CD4-positive, alpha-beta T cell treated with Interleukin-6 for 4 hours (primary cell): ENCODE measurements around the gene LDAF1.
"Not testable (repeated sequence)": the region's sequence is repeated elsewhere in the genome, so short reads cannot be mapped to it uniquely, and the experiment has no call there.

ENCODE experiments used
- DNase-seq: peaks from one replicate; pipeline ENCODE4 v3.0.0-alpha.2; 2020; ENCODE audit warnings: mixed read lengths

Gene LDAF1

DNA sequence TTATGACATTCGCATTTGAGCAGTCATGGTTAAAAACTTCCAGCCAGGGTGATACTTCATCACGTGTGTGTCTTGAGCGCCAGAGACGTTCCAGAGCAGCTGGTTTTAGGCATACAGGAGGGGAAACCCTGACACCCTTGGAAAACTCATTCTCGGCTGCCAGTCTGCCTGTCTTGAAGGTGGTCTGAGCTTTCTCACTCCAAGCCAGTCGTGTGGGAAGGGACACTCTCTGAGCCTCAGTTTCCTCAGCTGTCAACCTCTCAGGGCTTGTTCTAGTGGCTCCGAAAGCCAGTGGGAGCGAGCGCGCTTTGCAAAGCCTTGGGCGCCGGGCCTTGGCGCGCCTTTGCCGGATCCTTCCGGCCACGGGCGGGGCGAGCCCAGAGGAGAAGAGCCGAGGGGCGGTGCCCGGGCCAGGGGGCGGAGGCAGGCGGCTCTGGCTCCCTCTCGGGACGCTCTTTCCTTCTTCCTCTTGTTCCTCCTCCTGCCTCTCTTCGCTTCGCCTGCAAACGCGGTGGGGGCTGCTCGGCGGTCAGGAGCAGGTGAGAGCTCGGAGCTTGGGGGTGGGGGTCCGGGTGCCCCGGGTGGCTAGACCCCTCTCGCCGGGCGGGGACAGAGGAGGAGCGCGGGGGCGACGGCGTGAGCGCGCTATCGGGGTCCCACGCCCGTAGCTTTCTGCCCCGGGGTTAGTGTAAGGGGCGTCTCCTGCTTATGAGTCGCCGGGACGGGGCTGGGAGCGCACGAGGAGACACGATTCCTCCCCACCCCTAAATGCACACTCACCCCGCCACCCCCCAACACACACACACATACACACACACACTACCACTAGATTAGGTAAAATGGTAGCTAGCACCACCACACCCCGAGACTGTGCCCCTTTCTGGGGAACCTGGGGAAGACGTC lies at the start of gene LDAF1:
Gene LDAF1 (plus strand): TSS at position 467 of the 903 bp plus-strand sequence. CDS start 2,509 bp downstream, outside the sequence.
- DNase-seq, result peak; percentile 86

DNA sequence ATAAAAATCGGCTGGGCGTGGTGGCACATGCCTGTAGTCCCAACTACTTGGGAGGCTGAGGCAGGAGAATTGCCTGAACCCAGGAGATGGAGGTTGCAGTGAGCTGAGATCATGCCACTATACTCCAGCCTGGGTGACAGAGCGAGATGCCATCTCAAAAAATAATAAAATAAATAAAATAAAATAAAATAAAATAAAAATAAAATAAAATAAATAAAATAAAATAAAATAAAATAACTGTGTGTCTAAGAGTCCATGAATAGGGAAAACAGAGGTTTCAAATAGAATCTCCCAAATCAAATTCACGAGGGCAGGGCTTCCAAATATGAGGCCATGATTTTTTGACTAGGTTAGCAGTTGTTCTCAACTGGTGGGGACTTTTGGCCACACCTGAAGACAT lies 42.9 kb upstream of the LDAF1 start:
- DNase-seq, result not testable (repeated sequence)

DNA sequence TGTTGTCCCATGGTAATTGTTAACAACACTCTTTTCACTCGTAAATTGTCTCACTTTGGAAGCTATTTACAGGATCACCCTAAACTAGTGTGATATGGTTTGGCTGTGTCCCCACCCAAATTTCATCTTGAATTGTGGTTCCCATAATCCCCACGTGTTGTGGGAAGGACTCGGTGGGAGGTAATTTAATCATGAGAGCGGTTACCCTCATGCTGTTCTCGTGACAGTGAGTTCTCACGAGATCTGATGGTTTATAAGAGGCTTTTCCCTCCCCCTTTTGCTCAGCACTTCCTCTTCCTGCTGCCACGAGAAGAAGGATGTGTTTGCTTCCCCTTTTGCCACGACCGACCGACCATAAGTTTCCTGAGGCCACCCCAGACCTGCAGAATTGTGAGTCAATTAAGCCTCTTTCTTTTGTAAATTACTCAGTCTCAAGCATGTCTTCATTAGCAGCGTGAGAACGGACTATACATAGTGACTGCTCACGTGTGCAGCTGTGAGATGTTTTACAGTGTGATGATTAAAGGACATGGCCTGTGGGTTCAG lies 42.3 kb upstream of the LDAF1 start:
- DNase-seq, result peak; percentile 4

- DNase-seq, result no peak
Measured at GRCh38 chr16:21117567-21117966, 40.9 kb upstream of the LDAF1 start.

DNA sequence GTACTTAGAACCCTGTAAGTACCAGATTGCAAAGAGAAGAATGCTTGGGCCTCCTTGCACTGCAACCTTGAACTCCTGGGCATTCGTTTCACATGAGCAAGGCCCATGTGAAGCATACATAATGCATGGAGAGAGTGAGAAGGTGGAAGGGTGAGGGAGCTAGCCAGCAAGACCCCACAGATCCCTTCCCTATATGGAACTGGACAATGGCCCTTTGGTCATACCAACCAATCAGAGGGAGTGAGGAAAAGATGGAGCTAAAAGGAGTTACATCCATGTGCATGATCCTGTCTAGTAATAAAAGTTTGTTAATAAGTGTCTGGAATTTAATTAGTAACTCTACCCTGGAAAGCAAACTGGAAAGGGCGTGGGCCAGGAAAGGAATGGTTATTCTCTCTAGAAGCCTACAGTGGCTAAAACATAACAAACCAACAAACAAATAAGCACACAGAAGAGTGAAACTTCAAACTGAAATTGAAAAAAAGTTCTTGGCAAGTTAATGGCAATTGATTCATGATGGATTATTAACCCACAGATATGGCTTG lies 37.4 kb upstream of the LDAF1 start:
- no peak for DNase-seq

- DNase-seq, result no peak
Measured at GRCh38 chr16:21125191-21125590, 33.3 kb upstream of the LDAF1 start.

DNA sequence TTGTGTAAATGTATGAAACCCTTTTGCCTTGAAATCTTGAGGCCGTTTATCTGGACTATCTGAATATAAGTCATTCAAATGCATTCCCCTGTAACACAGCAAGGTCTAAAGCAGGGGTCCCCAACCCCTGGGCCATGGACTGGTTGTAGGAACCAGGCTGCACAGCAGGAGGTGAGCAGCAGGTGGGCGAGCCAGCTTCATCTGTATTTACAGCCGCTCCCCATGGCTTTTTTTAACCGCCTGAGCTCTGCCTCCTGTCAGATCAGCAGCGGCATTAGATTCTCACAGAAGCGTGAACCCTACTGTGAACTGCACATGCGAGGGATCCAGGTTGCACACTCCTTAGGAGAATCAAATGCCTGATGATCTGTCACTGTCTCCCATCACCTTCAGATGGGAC lies 32.0 kb upstream of the LDAF1 start:
- no peak for DNase-seq

DNA sequence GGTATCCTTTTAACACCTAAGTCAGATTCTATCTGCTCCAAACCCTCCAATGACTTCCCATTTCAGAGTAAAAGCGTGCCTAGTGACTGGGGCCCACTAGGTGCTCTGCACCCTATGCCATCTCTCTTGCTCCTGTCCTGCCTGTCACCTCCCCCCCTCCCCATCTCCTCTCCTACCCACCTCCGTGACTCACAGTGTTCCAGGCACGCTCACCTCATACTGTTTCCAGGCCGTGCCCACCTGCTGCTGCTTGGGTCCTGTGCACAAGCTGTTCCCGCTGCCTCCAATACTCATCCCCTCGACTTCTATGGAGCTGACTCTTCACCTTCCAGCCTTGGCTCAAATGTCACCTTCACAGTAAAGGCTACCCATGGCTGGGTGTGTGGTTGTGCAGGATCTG lies 29.5 kb upstream of the LDAF1 start:
- no peak for DNase-seq

GRCh38 chr16:21130811-21131210 lies 27.7 kb upstream of the LDAF1 start:
- no peak for DNase-seq

GRCh38 chr16:21134053-21134452 lies 24.4 kb upstream of the LDAF1 start:
- DNase-seq, result no peak

DNA sequence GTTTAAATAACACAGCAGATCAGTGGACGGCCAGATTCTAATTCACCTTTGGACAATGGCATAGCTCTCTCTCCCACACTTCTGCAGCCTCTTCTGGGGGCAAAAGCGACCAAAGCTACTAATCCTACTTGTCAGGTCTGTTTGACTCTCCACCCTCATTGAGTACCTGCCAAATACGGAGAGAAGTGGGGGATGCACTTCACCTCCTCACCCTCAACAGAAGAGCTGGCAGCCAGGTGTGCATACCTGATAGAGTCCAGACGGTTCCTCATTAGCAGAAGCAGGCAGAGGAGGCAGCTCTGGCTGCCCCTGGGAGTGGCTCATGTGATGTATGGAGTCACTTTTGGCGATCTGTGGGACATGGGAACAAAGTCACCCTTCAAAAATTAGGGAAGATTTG lies 12.7 kb upstream of the LDAF1 start:
- DNase-seq, result no peak

- DNase-seq, result no peak
Measured at GRCh38 chr16:21150375-21151001, 8.0 kb upstream of the LDAF1 start, which contains the start of gene DNAH3. Gene DNAH3 (minus strand): TSS chr16:21150846. CDS start chr16:21150319, 527 bp downstream.

- DNase-seq, result not testable (repeated sequence)
Measured at GRCh38 chr16:21152160-21153030, 6.1 kb upstream of the LDAF1 start.

- not testable (repeated sequence) for DNase-seq
Measured at GRCh38 chr16:21153124-21153729, 5.2 kb upstream of the LDAF1 start.

GRCh38 chr16:21156011-21156410 lies 2.5 kb upstream of the LDAF1 start:
- not testable (repeated sequence) for DNase-seq

- peak; percentile 23 for DNase-seq
Measured at GRCh38 chr16:21156767-21157467, 1.6 kb upstream of the LDAF1 start.

DNA sequence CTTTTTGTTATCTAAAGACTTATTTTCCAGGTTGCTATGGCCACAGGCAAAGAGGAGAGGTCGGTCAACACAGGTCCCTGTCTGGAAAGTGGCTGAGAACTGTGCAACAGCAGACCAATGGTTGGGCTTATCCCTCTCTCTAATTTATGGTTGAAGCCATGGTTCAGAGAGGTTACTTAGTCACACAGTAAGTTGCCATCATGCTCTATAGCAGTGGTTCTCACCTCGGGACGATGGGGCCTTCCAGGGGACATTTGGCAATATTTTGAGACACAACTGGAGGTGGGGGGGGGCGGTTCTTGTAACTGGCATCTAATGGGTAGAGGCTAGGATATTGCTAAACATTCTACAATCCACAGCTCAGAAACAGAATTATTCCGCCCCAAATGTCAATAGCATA lies 842 bp upstream of the LDAF1 start:
- DNase-seq, result no peak

- DNase-seq, result peak; percentile 46
Measured at GRCh38 chr16:21159281-21159951, 942 bp downstream of the LDAF1 start.

DNA sequence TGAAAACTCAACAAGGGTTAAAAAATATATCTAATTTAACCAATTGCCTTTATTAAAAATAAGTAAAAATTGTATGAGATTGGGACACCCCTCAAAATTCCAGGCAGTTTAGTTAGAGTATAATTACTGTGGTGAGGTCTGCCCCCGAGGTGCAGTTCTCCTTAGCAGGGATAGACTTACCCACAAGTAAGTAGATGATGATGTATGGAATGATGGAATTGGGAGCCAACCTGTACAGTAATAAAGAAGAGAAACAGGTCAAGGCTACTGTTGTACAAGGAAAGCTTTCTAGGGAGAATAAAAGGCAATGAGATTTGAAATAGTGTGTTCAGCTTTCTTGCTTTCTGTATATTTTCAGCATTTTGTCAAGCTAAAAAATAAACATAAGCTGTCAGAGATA lies 1.8 kb downstream of the LDAF1 start:
- no peak for DNase-seq

DNA sequence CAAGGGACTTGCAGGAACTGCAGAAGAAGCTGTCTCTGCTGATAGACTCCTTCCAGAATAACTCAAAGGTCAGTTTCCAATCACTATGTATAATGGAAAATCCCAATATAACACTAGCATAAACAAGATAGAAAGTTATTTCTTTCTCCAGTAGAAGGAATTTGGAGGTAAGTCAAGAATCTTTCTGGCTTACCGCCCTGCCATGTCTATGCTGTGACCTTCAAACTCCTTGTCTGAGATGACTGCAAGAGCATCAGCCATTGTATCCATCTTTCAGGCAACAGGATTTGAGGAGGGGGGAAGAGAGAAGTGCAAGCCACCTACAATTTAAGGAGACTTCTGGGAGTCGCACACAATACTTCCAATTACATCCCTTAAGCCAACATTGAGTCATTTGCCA lies 2.7 kb downstream of the LDAF1 start:
- no peak for DNase-seq

GRCh38 chr16:21162661-21163151 lies 4.2 kb downstream of the LDAF1 start:
- DNase-seq, result no peak
